Ovary (tissue), 9 donors: Measurements from ENCODE around the gene TM4SF1. TPM values are rescaled to one million over a fixed set of nuclear protein-coding genes. Genes with fewer than 3 reads are reported as not detected.

ENCODE experiments used
- DNase-seq, 5 donors: peaks; one replicate each; pipeline ENCODE4 v3.0.0-alpha.2; 2019 to 2020
- H3K27ac ChIP-seq, 2 donors: fragments of 200-600 bp; one replicate each; pipeline versions ENCODE4 v1.5.1 to v1.8.0; 2019 to 2022
- H3K27me3 ChIP-seq: fragments of 200-600 bp; one replicate; pipeline ENCODE4 v1.8.0; 2022
- H3K36me3 ChIP-seq: fragments of 200-600 bp; sonication (generic); one replicate; pipeline ENCODE4 v1.5.1; 2019
- H3K4me1 ChIP-seq: one replicate; pipeline ENCODE4 v1.8.1; 2013; ENCODE audit warnings: mild to moderate bottlenecking, moderate library complexity; ENCODE audit not compliant: insufficient read depth
- H3K4me3 ChIP-seq: fragments of 200-600 bp; sonication (generic); one replicate; pipeline ENCODE4 v1.5.1; 2017
- H3K9me3 ChIP-seq, 2 donors: fragments of 200-600 bp in 1 of 2; sonication (generic) in 1 of 2; one replicate each; pipeline versions ENCODE4 v1.5.1 to v1.8.1; 2013 to 2019; ENCODE audit warnings: mild to moderate bottlenecking in 1 of 2, moderate library complexity in 1 of 2
- CTCF ChIP-seq, 3 donors: fragments of 450-650 bp in 2 of 3; fragments of 200-600 bp in 1 of 3; IDR thresholded peaks; one replicate each; pipeline versions ENCODE4 v1.5.1 to v1.8.0; 2016 to 2022; ENCODE audit warnings: antibody characterized with exemption in 3 of 3, mild to moderate bottlenecking in 1 of 3
- EP300 ChIP-seq: sonication (generic); formaldehyde crosslinking; IDR thresholded peaks from one replicate; pipeline ENCODE4 v1.6.1; 2017; ENCODE audit warnings: antibody characterized with exemption
- POLR2A ChIP-seq: fragments of 450-650 bp; IDR thresholded peaks from one replicate; pipeline ENCODE4 v1.6.1; 2017; ENCODE audit warnings: antibody characterized with exemption, mild to moderate bottlenecking, moderate library complexity
- WGBS, 3 donors: extraction: QIAGEN DNeasy Blood & Tissue Kit in 1 of 3; methylation state at CpG; one replicate each; pipeline versions ENCODE4 v1.1.5 to v1.1.7; 2013 to 2017; 5-methylcytosine and 5-hydroxymethylcytosine counted together
- intact Hi-C, 4 donors: fragments of 100-400 bp; cut with DNase I; formaldehyde crosslinking; loops; one replicate each; pipeline versions ENCODE4 v1.11.0 to v1.15.1; 2022 to 2023
- polyA plus RNA-seq, 2 donors: library from polyadenylated mRNA; stranded (reverse); fragments of 200-250 nt in 1 of 2; fragments of 350-450 nt in 1 of 2; fragmentation: Illumina TruSeq in 1 of 2; extraction: RNeasy Lipid Tissue Mini Kit (QIAGEN cat#74804) in 1 of 2; gene quantifications; one replicate each; pipeline ENCODE4 v1.2.3, GENCODE V29; 2013 to 2014
- total RNA-seq, 7 donors: library from RNA; depleted of rRNA in 2 of 7; stranded (reverse); fragments of >200 nt in 2 of 7; fragmentation: NEBNext Ultra II Directional in 3 of 7; extraction: Animal tissue kit (Norgen Biotek cat#: 25700) in 3 of 7; gene quantifications; one replicate each; pipeline versions ENCODE4 v1.1.0 to v1.2.4, GENCODE V29; 2016 to 2023
- donor health status: DM: no; HTN: no; CAD: no; lungs with moderate emphysema.
- donor health status: DM: no; HTN: no; CAD: no.
- donor health status: Bipolar disorder and iron deficiency.
- donor health status: DM: yes; HTN: yes; CAD: no.
- donor health status: DM: no; HTN: no; CAD: no.
- donor health status: DM: yes; HTN: yes; CAD: no.

TM4SF1 gene
- total and polyA plus RNA-seq, 9 donors, result 35.6 to 207 (median 61.0) TPM

DNA sequence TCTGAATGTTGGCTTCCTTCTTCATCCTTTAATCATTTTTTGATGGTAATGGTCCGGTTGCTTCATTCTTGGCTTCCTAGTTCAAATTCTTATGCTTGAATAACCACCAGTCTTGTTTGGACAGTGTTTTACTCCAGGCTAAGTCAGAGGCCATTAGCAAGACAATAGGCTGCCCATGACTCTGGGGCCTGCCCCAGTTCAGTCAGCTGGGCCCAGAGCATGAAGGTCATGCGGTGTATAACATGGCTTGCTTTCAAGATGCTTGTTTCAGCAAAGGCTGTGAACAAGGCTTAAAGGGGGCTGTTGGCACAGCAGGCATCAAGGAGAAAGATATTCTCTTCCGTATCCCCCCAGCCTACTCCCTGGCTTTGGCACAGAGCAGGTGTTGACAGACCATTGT is 57.7 kb downstream of the TM4SF1 start:
- Histone ChIP-seq H3K4me1 (peaks cover 1% of the 10 kb centered on the region), H3K27me3 (no peaks in the 10 kb centered on the region), H3K36me3 (no peaks in the 10 kb centered on the region), H3K9me3 (no peaks in the 10 kb centered on the region), H3K4me3 (no peak overlapping the region), H3K27ac (no peak overlapping the region)
- intact Hi-C loops, result no loop called here
- 92 to 97% (median 94%) methylated on average over 3 of the region's 3 CpGs for WGBS, 3 donors
- TF ChIP-seq CTCF (IDR thresholded peaks at IDR 0.05) (no peak), EP300 (no peak), POLR2A (no peak)
- no peak for DNase-seq

Other genes starting within 250 kb of the TM4SF1 start
- gene HPS3, start 248.0 kb downstream of the TM4SF1 start, total RNA-seq, result 10 to 100 TPM; 15.7 to 25.2 (median 17.9) TPM
- 10 to 100 TPM; 11.4 to 16.7 TPM for gene HPS3, start 248.0 kb downstream of the TM4SF1 start, polyA plus RNA-seq
- 10 to 100 TPM in 2 of 7 donors, 1 to 10 TPM in 4, under 1 TPM in 1; 0.63 to 90.3 (median 5.7) TPM for gene CP, start 155.8 kb downstream of the TM4SF1 start, total RNA-seq
- 1 to 10 TPM in 1 of 2 donors, under 1 TPM in 1; 0.40 to 2.1 TPM for gene CP, start 155.8 kb downstream of the TM4SF1 start, polyA plus RNA-seq
- 1 to 10 TPM; 2.4 to 7.3 (median 4.7) TPM for gene TM4SF18, start 44.0 kb downstream of the TM4SF1 start, total RNA-seq
- gene TM4SF18, start 44.0 kb downstream of the TM4SF1 start, polyA plus RNA-seq, result 10 to 100 TPM in 1 of 2 donors, 1 to 10 TPM in 1; 7.0 to 16.3 TPM
- gene TM4SF4, start 97.0 kb upstream of the TM4SF1 start, total RNA-seq, result 1 to 10 TPM in 2 of 7 donors, under 1 TPM in 1, not detected in 4; 0.12 to 6.9 (median 4.6) TPM
- 1 to 10 TPM in 1 of 2 donors, under 1 TPM in 1; 0.10 to 4.5 TPM for gene TM4SF4, start 97.0 kb upstream of the TM4SF1 start, polyA plus RNA-seq